Astrocyte (in vitro differentiated cells and primary cell): ENCODE results near the gene METRNL.

Source experiments
- EZH2 ChIP-seq: IDR thresholded peaks from 2 replicates; pipeline ENCODE4 v1.6.1; 2012; ENCODE audit warnings: mild to moderate bottlenecking, low read length, inconsistent platforms; ENCODE audit not compliant: insufficient read depth
- TF ChIP-seq, protein P1 (sequence below): IDR thresholded peaks from 2 replicates; pipeline ENCODE4 v1.5.1; 2011; ENCODE audit warnings: low read depth, mild to moderate bottlenecking, inconsistent platforms, low read length, moderate library complexity; ENCODE audit not compliant: insufficient read depth

GRCh38 chr17:83073389-83074063 is 5.9 kb upstream of the METRNL start:
- TF ChIP-seq, protein P1, sequence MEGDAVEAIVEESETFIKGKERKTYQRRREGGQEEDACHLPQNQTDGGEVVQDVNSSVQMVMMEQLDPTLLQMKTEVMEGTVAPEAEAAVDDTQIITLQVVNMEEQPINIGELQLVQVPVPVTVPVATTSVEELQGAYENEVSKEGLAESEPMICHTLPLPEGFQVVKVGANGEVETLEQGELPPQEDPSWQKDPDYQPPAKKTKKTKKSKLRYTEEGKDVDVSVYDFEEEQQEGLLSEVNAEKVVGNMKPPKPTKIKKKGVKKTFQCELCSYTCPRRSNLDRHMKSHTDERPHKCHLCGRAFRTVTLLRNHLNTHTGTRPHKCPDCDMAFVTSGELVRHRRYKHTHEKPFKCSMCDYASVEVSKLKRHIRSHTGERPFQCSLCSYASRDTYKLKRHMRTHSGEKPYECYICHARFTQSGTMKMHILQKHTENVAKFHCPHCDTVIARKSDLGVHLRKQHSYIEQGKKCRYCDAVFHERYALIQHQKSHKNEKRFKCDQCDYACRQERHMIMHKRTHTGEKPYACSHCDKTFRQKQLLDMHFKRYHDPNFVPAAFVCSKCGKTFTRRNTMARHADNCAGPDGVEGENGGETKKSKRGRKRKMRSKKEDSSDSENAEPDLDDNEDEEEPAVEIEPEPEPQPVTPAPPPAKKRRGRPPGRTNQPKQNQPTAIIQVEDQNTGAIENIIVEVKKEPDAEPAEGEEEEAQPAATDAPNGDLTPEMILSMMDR = no peak
- no peak for TF ChIP-seq EZH2
